Measurements from ENCODE around the gene DLL4. TPM values are rescaled to one million over a fixed set of nuclear protein-coding genes. Genes with fewer than 3 reads are reported as not detected.

Gene DLL4
- total RNA-seq, 8 experiments from 2014 or later: 0.40 to 20.2 (median 3.0) TPM

GRCh38 chr15:40923551-40923950 lies 5.6 kb upstream of the DLL4 start:
- no peak for ATAC-seq (replicated peaks in 6 of 8)
- Histone ChIP-seq H3K27ac (no peak overlapping the region), H3K4me1 (replicated peaks in 1 of 2) (peaks cover 41 to 42% of the 10 kb centered on the region in 2 donors), H3K4me3 (no peak overlapping the region)
- 67 to 90% (median 83%) methylated on average over 1 to 4 of the region's 9 CpGs; no CpG with 5 or more reads in 4 of the 10 experiments for WGBS, 10 experiments
- in situ Hi-C loops (cut with MboI; ENCODE audit: low pct_unique_long_range_greater_than_20kb in 2 of 9, low sequenced_read_pairs in 9 of 9, unreplicated experiment in 9 of 9): loop anchor here in 1 of 9 experiments (25.0 kb wide), 1 partner anchor 89 kb away; no protein-coding TSS in a partner anchor

- in situ Hi-C loops (cut with MboI; ENCODE audit: low pct_unique_long_range_greater_than_20kb in 2 of 9, low sequenced_read_pairs in 9 of 9, unreplicated experiment in 9 of 9): no loop called here
- Histone ChIP-seq H3K4me1 (replicated peaks in 1 of 2) (peaks cover 30 to 33% of the 10 kb centered on the region in 2 donors), H3K4me3 (peak overlapping the region in 4 of 5 donors; percentile 5 to 24 (median 11)), H3K27ac (peak overlapping the region; percentile 39 to 49)
- peak in 1 of 8 experiments; percentile 0 for ATAC-seq (replicated peaks in 6 of 8)
- 7 to 63% (median 31%) methylated on average over 3 to 7 of the region's 30 CpGs; no CpG with 5 or more reads in 6 of the 10 experiments for WGBS, 10 experiments
Observed at GRCh38 chr15:40925495-40925862, 3.7 kb upstream of the DLL4 start.

DNA sequence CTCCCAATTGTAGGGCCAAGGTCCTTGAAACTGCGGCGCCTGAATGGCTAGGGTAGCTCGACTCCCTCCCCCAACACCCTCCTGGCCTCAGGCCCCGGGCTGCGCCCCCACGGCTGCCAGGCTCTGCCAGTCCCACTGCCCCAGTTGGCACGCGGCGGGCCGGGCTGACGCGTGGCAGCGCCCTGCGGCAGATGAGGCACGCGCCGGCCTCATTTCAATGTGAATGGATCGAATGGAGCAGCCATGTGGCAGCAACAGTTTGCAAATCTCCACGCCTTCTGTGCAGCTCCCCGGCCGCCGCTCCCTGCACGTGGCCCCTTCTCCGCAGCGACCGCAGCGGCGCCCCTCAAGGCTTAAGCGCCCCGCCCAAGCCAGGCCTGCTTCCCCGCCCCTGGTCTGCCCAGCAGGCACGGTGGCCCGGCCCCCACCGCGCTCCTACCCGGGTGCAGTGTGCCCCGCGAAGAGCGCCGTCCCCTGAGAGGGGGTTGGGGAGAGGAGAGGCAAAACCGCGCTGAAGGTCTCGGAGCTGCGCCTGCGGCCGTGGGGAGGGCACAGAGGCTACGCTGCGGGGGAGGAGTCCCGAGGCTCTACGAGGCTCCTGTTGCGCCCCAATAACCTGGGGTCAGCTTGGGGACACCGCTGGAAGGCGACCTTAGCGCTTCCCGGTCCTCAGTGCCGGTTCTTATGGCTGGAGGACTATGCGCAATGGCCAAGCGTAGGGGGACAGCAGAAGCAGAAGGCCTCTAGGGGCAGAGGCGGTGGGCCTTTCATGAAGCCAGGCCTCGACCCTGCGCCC lies 3.1 kb upstream of the DLL4 start:
- ATAC-seq (replicated peaks in 6 of 8): peak; percentile 15 to 66 (median 36)
- 0 to 93% (median 0%) methylated on average over 1 to 3 of the region's 61 CpGs; no CpG with 5 or more reads in 7 of the 10 experiments for WGBS, 10 experiments
- Histone ChIP-seq H3K4me3 (peak overlapping the region in 4 of 5 donors; percentile 5 to 24 (median 11)), H3K27ac (peak overlapping the region; percentile 39 to 49), H3K4me1 (replicated peaks in 1 of 2) (peaks cover 34 to 35% of the 10 kb centered on the region in 2 donors)
- in situ Hi-C loops (cut with MboI; ENCODE audit: low pct_unique_long_range_greater_than_20kb in 2 of 9, low sequenced_read_pairs in 9 of 9, unreplicated experiment in 9 of 9): no loop called here

DNA sequence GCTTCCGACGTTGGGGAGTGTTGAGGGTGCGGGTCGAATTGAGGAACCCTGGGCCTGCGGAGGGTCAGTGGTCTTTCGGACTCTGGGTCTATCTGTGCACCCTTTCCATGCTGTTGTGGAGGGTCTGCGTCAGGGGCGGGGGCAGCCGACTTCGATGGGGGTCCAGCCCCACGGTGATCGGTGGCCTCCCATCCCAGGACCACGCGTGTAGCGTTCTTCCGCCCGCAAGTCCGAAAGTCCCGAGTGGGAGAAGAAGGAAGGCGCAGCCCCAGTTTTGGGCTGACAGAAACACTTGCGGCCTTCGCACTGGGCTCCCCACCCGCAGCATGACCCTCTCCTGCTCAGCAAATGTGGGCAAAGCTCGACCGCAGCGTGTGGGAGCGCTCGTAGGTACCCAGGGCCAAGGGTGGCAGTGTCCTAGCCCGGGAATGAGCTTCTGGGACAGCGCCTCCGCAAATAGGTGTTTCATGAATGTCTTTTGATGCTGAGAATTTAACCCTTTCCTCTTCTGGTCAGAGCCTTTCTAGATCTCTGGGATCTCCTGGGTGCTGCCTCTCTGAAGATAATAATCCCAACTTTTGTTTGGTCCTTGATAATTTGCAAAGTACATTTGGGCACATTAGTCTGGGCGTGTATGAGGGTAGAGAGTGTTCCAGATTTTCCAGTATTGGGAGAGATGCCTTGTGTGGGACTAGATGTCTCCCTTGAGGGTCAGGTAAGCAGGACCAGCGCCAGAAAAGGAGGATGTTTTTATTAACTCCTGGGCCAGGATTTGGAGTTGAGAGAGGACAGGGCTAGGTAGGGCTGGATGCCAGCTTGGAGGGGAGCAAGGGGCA lies 2.3 kb upstream of the DLL4 start:
- in situ Hi-C loops (cut with MboI; ENCODE audit: low pct_unique_long_range_greater_than_20kb in 2 of 9, low sequenced_read_pairs in 9 of 9, unreplicated experiment in 9 of 9): no loop called here
- H3K4me1 ChIP-seq (replicated peaks in 1 of 2): peaks cover 42 to 43% of the 10 kb centered on the region in 2 donors
- peak overlapping the region in 1 of 2 donors; percentile 49 for H3K27ac ChIP-seq
- peak overlapping the region in 2 of 5 donors; percentile 46 to 68 for H3K4me3 ChIP-seq
- WGBS, 10 experiments: 7 to 100% (median 15%) methylated on average over 1 to 11 of the region's 33 CpGs; no CpG with 5 or more reads in 3 of the 10 experiments
- no peak for ATAC-seq (replicated peaks in 6 of 8)

DNA sequence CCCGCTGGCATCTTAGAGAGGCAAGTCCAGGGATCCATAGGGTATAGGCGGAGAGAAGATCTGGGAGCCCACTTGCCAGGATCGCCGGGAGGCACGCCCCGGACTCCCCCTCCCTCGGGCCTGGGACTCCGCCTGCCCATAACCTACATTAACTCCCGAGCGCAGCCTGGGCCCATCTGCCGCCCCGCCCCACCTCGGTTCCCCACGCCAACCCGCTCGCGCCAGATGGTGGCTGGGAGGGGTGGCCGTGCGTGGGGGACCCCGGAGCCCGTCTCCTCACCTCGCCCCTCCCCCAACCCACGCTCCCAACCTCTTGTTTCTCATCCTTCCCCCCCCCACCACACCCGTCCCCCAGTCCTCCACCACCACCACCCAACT lies 1.7 kb upstream of the DLL4 start:
- ATAC-seq (replicated peaks in 6 of 8): peak in 3 of 8 experiments; percentile 5 to 16 (median 13)
- no peak overlapping the region for H3K27ac ChIP-seq
- in situ Hi-C loops (cut with MboI; ENCODE audit: low pct_unique_long_range_greater_than_20kb in 2 of 9, low sequenced_read_pairs in 9 of 9, unreplicated experiment in 9 of 9): no loop called here
- 0 to 100% (median 0%) methylated on average over 1 of the region's 24 CpGs; no CpG with 5 or more reads in 6 of the 10 experiments for WGBS, 10 experiments
- H3K4me1 ChIP-seq (replicated peaks in 1 of 2): peaks cover 47 to 49% of the 10 kb centered on the region in 2 donors
- H3K4me3 ChIP-seq: peak overlapping the region in 2 of 5 donors; percentile 46 to 68

- in situ Hi-C loops (cut with MboI; ENCODE audit: low pct_unique_long_range_greater_than_20kb in 2 of 9, low sequenced_read_pairs in 9 of 9, unreplicated experiment in 9 of 9): no loop called here
- peak overlapping the region; percentile 46 to 68 (median 53) for H3K4me3 ChIP-seq
- H3K27ac ChIP-seq: peak overlapping the region in 1 of 2 donors; percentile 1
- 0% methylated on average over 1 of the region's 68 CpGs; no CpG with 5 or more reads in 9 of the 10 experiments for WGBS, 10 experiments
- peak in 6 of 8 experiments; percentile 1 to 19 (median 6) for ATAC-seq (replicated peaks in 6 of 8)
- H3K4me1 ChIP-seq (replicated peaks in 1 of 2): peaks cover 45 to 53% of the 10 kb centered on the region in 2 donors
Observed at GRCh38 chr15:40927873-40928806, 1.0 kb upstream of the DLL4 start.

- WGBS, 10 experiments: 0 to 4% (median 2%) methylated on average over 1 to 16 of the region's 56 CpGs; no CpG with 5 or more reads in 4 of the 10 experiments
- peak; percentile 10 to 59 (median 18) for ATAC-seq (replicated peaks in 6 of 8)
- Histone ChIP-seq H3K4me3 (peak overlapping the region; percentile 46 to 68 (median 53)), H3K4me1 (replicated peaks in 1 of 2) (peaks cover 45 to 53% of the 10 kb centered on the region in 2 donors), H3K27ac (peak overlapping the region in 1 of 2 donors; percentile 69)
- in situ Hi-C loops (cut with MboI; ENCODE audit: low pct_unique_long_range_greater_than_20kb in 2 of 9, low sequenced_read_pairs in 9 of 9, unreplicated experiment in 9 of 9): no loop called here
Observed at GRCh38 chr15:40929660-40930429, 705 bp downstream of the DLL4 start.

- ATAC-seq (replicated peaks in 6 of 8): peak in 6 of 8 experiments; percentile 6 to 29 (median 16)
- Histone ChIP-seq H3K4me3 (peak overlapping the region; percentile 46 to 68 (median 53)), H3K27ac (peak overlapping the region; percentile 1 to 63), H3K4me1 (replicated peaks in 1 of 2) (peaks cover 39 to 47% of the 10 kb centered on the region in 2 donors)
- in situ Hi-C loops (cut with MboI; ENCODE audit: low pct_unique_long_range_greater_than_20kb in 2 of 9, low sequenced_read_pairs in 9 of 9, unreplicated experiment in 9 of 9): no loop called here
- WGBS, 10 experiments: 2 to 57% (median 14%) methylated on average over 2 to 21 of the region's 46 CpGs; no CpG with 5 or more reads in 6 of the 10 experiments
Observed at GRCh38 chr15:40930430-40931299, 1.5 kb downstream of the DLL4 start.

GRCh38 chr15:40931300-40932142 lies 2.4 kb downstream of the DLL4 start:
- no peak for ATAC-seq (replicated peaks in 6 of 8)
- H3K27ac ChIP-seq: peak overlapping the region; percentile 1 to 63
- in situ Hi-C loops (cut with MboI; ENCODE audit: low pct_unique_long_range_greater_than_20kb in 2 of 9, low sequenced_read_pairs in 9 of 9, unreplicated experiment in 9 of 9): no loop called here
- 33 to 85% (median 57%) methylated on average over 1 to 11 of the region's 16 CpGs; no CpG with 5 or more reads in 3 of the 10 experiments for WGBS, 10 experiments
- peaks cover 31 to 41% of the 10 kb centered on the region in 2 donors for H3K4me1 ChIP-seq (replicated peaks in 1 of 2)
- peak overlapping the region; percentile 46 to 68 (median 53) for H3K4me3 ChIP-seq

DNA sequence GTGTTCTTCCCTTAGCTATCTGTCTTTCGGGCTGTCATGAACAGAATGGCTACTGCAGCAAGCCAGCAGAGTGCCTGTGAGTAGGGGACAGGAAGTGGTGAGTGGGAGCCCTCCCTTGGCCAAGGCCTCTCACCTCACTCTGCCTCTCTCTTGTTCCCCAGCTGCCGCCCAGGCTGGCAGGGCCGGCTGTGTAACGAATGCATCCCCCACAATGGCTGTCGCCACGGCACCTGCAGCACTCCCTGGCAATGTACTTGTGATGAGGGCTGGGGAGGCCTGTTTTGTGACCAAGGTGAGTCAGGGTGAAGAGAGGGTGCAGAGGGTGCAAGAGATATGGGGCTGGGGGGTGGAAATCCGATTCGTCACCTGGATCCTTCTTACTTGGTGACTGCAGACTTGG lies 3.0 kb downstream of the DLL4 start:
- Histone ChIP-seq H3K27ac (no peak overlapping the region), H3K4me1 (replicated peaks in 1 of 2) (peaks cover 28 to 40% of the 10 kb centered on the region in 2 donors), H3K4me3 (peak overlapping the region in 2 of 5 donors; percentile 55 to 68)
- peak in 1 of 8 experiments; percentile 2 for ATAC-seq (replicated peaks in 6 of 8)
- in situ Hi-C loops (cut with MboI; ENCODE audit: low pct_unique_long_range_greater_than_20kb in 2 of 9, low sequenced_read_pairs in 9 of 9, unreplicated experiment in 9 of 9): no loop called here
- 17 to 83% (median 60%) methylated on average over 1 to 6 of the region's 8 CpGs; no CpG with 5 or more reads in 4 of the 10 experiments for WGBS, 10 experiments
